Transverse colon (tissue), 4 donors: Measurements from ENCODE around the gene BCL2L13.
"Not testable (repeated sequence)": the region's sequence is repeated elsewhere in the genome, so short reads cannot be mapped to it uniquely, and the experiment has no call there.

ENCODE experiments used
- POLR2AphosphoS5 ChIP-seq, 3 donors: sonication (generic); formaldehyde crosslinking; IDR thresholded peaks; one replicate each; pipeline ENCODE4 v1.6.1; 2016; ENCODE audit warnings: antibody characterized with exemption in 3 of 3
- TF ChIP-seq, protein P1 (sequence below), 5 experiments: fragments of 200-600 bp in 3 of 5; fragments of 450-650 bp in 2 of 5; sonication (generic) in 3 of 5; IDR thresholded peaks; 1 replicate in 2 of 5; 2 replicates in 3 of 5; pipeline ENCODE4 v1.5.1; 2016 to 2017; ENCODE audit warnings: antibody characterized with exemption in 5 of 5, inconsistent platforms in 3 of 5, mild to moderate bottlenecking in 2 of 5, moderate library complexity in 1 of 5

DNA sequence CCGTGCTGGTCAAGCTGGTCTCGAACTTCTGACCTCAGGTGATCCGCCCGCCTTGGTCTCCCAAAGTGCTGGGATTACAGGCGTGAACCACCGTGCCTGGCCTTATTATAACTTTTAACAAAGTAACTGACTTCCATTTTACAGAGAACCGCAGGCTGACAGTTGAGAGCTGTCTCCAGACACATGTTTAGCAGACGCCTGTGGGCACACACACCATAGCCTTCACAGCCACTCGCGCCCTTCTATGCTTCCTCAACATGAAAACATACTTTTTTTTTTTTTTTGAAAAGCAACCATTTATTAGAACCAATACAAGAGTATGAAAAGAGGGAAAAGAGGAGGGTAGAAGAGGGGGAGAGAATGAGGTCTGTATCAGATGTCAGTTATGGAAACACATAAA is 124.9 kb downstream of the BCL2L13 start:
- TF ChIP-seq, protein P1, sequence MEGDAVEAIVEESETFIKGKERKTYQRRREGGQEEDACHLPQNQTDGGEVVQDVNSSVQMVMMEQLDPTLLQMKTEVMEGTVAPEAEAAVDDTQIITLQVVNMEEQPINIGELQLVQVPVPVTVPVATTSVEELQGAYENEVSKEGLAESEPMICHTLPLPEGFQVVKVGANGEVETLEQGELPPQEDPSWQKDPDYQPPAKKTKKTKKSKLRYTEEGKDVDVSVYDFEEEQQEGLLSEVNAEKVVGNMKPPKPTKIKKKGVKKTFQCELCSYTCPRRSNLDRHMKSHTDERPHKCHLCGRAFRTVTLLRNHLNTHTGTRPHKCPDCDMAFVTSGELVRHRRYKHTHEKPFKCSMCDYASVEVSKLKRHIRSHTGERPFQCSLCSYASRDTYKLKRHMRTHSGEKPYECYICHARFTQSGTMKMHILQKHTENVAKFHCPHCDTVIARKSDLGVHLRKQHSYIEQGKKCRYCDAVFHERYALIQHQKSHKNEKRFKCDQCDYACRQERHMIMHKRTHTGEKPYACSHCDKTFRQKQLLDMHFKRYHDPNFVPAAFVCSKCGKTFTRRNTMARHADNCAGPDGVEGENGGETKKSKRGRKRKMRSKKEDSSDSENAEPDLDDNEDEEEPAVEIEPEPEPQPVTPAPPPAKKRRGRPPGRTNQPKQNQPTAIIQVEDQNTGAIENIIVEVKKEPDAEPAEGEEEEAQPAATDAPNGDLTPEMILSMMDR (IDR thresholded peaks at IDR 0.05), result not testable (repeated sequence)
- not testable (repeated sequence) for TF ChIP-seq POLR2AphosphoS5 (IDR thresholded peaks at IDR 0.05)
